Skin epidermis (tissue), 12 donors: ENCODE measurements around the gene SIGLEC9.

Experiments
- H3K27ac ChIP-seq, 21 experiments: fragments of 200-600 bp; sonication (generic) in 11 of 21; one replicate each; pipeline ENCODE4 v1.5.0; 2020; ENCODE audit warnings: mild to moderate bottlenecking in 3 of 21, inconsistent platforms in 2 of 21, moderate library complexity in 2 of 21
- H3K4me3 ChIP-seq, 7 experiments: fragments of 200-600 bp; sonication (generic) in 2 of 7; one replicate each; pipeline ENCODE4 v1.5.0; 2020; ENCODE audit warnings: inconsistent platforms in 2 of 7, mild to moderate bottlenecking in 2 of 7, moderate library complexity in 1 of 7

The SIGLEC9 gene

DNA sequence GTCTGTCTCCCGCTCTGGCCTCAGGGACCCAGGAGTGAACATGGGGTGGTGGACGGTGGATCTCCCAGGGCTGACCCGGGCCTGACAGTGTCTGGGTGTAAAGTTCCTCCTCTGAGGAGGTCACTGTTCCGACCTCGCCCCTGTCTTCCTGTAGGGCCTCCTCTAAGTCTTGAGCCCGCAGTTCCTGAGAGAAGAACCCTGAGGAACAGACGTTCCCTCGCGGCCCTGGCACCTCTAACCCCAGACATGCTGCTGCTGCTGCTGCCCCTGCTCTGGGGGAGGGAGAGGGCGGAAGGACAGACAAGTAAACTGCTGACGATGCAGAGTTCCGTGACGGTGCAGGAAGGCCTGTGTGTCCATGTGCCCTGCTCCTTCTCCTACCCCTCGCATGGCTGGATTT is at the start of gene SIGLEC9:
SIGLEC9 (plus strand) TSS at position 178 of the 400 bp plus-strand sequence; CDS start at position 247, 69 bp downstream.
- Histone ChIP-seq H3K27ac (peak within 1 kb of the TSS in 18 of 21 experiments; percentile 24 to 88 (median 68)), H3K4me3 (peak within 1 kb of the TSS in 4 of 7 experiments; percentile 7 to 21 (median 16))

DNA sequence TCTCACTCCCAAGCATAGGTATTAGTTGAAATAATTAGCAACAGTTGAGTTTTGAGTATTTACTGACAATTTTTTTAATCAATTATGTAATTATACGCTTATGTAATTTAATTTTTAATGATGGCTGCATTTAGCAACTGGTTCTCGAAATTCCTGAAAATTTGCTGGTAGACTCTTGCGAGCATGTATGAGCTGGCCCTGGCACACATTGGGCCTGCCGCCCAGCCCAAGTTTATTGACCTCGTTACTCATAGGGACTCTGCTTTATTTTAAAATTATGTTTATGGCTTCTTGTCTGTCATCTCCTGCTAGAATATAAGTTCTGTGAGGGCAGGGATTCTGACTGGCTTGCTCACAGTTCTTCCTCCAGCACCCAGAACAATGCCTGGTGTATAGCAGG is 48.7 kb upstream of the SIGLEC9 start:
- no peak overlapping the region for H3K4me3 ChIP-seq
- H3K27ac ChIP-seq, result peak overlapping the region in 2 of 21 experiments; percentile 6 to 18

GRCh38 chr19:51076631-51077213 is 48.0 kb upstream of the SIGLEC9 start:
- Histone ChIP-seq H3K27ac (peak overlapping the region in 3 of 21 experiments; percentile 7 to 51 (median 18)), H3K4me3 (no peak overlapping the region)

GRCh38 chr19:51078104-51078503 is 46.6 kb upstream of the SIGLEC9 start:
- Histone ChIP-seq H3K4me3 (no peak overlapping the region), H3K27ac (no peak overlapping the region)

DNA sequence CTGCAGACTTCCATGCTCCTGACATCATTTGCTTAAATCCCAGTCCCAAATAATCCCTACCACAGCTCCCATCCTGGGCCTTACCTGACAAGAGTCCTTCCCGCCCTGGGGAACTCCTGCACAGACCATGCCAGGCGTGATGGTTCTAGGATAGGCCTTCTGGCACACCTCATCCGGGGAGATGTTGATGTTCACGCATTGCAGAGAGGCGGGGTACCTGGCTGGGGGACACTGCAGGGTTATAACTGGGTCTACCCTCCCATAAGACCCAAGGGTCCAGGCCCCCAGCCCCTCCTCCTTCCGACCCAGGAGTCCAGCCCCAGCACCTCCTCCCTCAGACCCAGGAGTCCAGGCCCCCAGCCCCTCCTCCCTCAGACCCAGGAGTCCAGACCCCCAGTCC is 46.0 kb upstream of the SIGLEC9 start:
- no peak overlapping the region for H3K4me3 ChIP-seq
- no peak overlapping the region for H3K27ac ChIP-seq

DNA sequence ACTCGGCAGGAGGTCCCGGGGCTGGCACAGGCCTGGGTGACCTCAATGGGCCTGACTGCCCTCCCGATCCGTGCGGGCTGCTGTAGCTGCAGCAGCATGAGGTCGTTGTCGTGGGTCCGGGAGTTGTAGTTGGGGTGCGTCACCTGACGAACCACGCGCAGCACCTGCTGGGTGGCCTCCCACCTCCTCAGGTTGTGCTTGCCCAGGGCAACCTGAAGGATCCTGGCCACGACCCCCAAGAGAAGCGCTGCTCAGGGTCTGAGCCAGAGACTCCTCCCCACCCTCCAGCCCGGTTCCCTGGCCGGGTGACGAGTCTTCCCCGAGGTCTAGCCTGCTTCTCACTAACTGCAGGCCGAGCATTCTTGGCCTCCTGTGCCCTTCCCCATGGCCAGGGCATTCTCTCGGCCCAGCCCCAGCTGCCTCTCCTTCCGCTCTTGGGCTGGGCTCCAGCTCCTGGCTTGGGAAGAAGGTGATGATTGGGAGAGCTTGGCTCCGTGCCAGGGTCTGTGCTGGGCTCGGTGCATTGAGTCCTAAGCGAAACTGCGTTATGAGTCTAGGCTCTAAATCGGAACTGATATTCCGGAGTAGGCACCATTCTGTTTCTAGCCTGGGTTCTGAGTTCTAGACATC is 45.1 kb upstream of the SIGLEC9 start:
- Histone ChIP-seq H3K4me3 (no peak overlapping the region), H3K27ac (no peak overlapping the region)

GRCh38 chr19:51081476-51081875 is 43.2 kb upstream of the SIGLEC9 start:
- Histone ChIP-seq H3K27ac (no peak overlapping the region), H3K4me3 (no peak overlapping the region)

DNA sequence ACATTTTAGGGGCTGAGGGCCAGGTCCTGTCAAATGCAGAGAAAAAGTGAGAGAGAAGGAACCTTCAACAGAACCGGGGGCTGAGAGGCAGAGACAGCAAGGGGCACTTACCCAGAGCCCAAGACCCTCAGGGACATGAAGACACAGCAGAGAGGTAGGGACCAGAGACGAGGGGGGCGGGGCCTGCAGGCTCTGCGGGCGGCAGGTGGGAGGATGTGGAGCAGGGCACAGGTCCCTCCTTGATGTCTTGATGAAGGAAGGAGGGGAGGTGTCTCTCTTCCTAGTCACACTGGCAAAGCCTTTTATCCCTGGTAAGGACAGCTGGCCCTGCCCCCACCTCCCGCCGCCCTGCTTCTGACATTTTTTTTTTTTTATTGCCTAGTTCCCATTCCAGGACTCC is 42.1 kb upstream of the SIGLEC9 start, which contains the start of gene KLK14:
KLK14 (minus strand) TSS at position 277 of the 400 bp plus-strand sequence; CDS start at position 4, 273 bp downstream.
- no peak within 1 kb of the TSS for H3K27ac ChIP-seq

GRCh38 chr19:51083181-51083580 is 41.5 kb upstream of the SIGLEC9 start:
- Histone ChIP-seq H3K27ac (no peak overlapping the region), H3K4me3 (no peak overlapping the region)

More for the DNA sequence above, 42.1 kb upstream of the SIGLEC9 start, which contains the start of gene KLK14:
- H3K4me3 ChIP-seq, result no peak within 1 kb of the TSS

DNA sequence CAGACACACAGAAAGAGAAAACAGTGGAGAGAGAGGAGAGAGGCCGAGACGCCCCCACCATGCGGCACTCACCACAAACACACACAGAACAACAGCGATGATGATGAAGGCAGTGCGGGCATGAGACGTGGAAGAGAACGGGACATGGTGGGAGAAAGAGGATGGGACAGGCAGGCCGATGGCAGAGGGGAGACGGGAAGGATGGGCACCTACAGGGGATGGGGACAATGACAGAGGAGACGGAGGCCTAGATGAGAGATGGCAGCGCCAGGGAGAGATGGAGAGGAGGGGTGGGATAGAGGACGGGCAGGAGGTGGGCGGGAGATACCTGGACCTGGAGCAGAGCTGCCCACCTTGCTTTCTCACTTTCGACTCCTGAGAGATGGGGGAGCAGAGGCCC is 40.9 kb upstream of the SIGLEC9 start:
- H3K27ac ChIP-seq, result no peak overlapping the region
- H3K4me3 ChIP-seq, result no peak overlapping the region

DNA sequence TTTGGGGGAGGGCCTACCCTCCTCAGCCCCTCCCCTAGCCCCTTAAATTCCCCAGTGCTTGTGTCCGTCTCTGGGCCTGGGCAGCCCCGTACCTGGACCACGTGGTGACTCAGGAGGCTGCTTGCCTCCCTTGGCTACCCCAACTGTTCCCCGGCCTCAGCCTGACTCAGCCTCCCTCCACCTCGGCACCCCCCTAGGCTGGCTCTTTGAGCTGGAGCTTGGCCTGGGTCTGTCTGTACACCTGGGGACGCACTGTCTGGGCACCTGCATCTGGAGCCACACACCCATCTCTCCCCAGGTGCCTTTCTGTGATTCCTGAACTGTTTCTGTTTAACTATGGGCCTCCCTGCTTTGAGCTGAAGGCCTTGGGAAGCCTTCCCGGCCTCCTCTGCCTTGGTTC is 40.2 kb upstream of the SIGLEC9 start:
- no peak overlapping the region for H3K4me3 ChIP-seq
- no peak overlapping the region for H3K27ac ChIP-seq

DNA sequence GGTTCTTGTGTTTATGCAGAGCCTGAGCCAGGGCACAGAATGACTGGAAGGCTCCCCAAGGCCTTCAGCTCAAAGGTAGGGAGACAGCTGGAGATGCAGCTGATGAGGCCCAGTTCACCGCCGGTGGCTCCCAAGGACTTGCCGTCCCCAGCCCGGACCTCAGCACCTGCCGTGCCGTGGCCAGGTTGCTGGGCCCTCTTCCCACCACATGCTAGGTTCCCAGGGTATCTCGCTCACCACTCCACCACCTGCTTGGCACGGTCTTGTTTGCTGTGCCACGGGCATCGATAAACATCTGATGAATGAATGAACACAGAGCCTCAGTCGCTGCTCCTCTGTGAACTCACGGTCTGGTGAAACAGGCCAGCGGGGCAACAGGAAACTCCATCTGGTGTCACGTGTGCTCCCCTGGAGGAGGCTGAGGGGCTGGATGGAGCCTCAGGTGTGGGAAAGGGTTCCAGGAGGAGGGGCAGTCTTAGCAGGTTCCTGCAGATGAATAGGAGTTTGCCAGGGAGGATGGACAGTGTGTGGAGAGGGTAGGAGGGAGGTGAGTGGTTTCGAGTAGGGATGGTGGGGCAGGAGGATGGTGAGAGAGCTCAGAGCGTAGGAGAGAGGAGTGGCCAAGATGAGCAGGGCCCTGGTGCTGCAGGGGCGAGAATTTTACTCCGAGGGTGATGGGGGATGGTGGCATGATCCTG is 38.4 kb upstream of the SIGLEC9 start:
- Histone ChIP-seq H3K27ac (no peak overlapping the region), H3K4me3 (no peak overlapping the region)

GRCh38 chr19:51089786-51090185 is 34.9 kb upstream of the SIGLEC9 start:
- Histone ChIP-seq H3K27ac (no peak overlapping the region), H3K4me3 (no peak overlapping the region)

DNA sequence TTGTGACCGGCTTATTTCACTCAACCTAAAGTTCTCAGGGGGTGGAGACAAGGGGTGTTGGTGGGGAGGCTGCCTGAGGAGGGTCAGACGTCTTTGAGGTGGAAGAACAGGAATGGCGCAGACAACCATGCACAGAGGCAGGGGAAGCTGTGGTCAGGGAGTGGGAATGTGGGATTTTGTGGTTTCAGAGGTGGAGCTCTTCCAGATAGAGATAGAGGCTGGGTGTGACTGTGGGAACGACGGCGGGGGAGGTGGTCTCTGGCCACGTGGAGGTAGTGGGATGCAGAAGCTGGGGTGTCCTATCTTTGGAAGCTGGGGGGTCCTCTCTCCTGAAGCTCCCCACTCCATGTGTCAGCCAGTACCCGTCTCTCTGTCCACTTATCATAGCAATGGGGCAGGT is 34.2 kb upstream of the SIGLEC9 start:
- no peak overlapping the region for H3K4me3 ChIP-seq
- H3K27ac ChIP-seq, result peak overlapping the region in 1 of 21 experiments; percentile 16

GRCh38 chr19:51091126-51091525 is 33.6 kb upstream of the SIGLEC9 start:
- peak overlapping the region in 1 of 21 experiments; percentile 16 for H3K27ac ChIP-seq
- H3K4me3 ChIP-seq, result no peak overlapping the region

DNA sequence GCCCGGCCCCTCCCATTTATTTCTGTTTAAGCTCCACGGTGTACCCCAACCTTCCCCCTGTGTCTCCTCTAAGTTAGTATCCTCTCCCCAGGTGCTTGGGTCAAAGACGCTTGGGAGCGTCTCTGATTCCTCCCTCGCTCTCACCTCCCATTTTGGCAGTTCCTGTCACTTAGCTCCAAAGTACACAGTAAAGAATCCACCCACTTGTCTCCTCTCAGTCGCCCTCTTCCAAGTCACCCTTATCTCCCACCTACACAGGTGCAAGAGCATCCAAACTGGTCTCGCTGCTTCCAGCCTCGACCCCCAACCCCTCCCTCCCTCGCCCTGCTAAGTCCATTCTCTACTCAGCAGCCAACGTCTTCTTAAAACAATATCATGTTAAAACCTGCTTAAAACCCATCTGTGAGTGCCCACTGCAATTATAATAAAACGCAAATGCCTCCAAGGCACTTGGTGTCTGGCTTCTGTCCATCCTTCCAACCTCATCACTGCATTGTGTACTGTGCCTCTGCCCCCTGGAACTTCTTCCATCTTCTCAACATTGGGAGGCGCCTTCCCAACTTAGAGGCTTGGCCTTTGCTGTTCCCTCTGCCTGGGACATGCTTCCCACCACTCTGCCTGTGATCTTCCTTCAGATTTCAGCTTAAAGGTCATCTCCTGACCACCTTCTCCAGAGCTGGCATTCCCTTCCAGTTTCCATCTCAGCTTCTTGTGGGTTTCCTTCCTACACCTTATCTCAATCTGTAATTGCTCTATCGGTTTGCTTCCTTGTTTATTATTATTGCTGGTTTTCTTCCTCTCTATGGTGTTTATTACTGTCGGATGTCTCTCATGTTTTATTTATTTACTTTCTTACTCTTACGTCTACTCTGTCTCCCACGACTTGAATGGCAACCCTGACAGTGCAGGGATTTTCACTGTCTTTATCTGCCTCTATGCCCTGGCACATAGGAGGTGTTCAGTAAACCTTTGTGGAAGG is 32.5 kb upstream of the SIGLEC9 start:
- Histone ChIP-seq H3K27ac (peak overlapping the region in 5 of 21 experiments; percentile 10 to 72 (median 26)), H3K4me3 (no peak overlapping the region)

DNA sequence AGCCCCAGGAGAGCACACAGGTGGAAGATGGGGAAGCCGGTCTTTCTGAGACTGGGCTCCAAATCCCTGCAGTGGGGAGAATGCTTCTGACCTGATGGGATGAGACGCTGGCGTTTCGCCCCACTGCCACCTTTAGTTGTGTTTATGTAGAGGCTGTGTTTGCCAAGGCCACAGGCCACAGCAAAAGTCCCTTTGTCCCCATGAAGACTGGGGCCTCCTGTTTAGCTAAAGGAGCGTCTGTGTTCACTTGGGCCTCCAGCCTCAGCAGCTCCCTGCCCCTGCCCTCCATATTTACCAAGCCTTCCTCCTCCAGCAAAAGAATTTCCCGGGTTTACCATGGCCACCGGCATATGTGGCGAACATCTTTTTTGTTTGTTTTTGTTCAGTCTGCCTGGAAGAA is 31.6 kb upstream of the SIGLEC9 start:
- Histone ChIP-seq H3K4me3 (no peak overlapping the region), H3K27ac (peak overlapping the region in 5 of 21 experiments; percentile 17 to 72 (median 42))

GRCh38 chr19:51093510-51094345 is 31.0 kb upstream of the SIGLEC9 start:
- H3K27ac ChIP-seq, result peak overlapping the region in 3 of 21 experiments; percentile 42 to 72 (median 42)

More at GRCh38 chr19:51093510-51094345, 31.0 kb upstream of the SIGLEC9 start:
- H3K4me3 ChIP-seq, result no peak overlapping the region
